NK-92 (cell line): ENCODE measurements around the gene CEP170B.
A peak's percentile ranks its signal among the peaks of the same experiment; 100 is the strongest.
"Not testable (repeated sequence)": the region's sequence is repeated elsewhere in the genome, so short reads cannot be mapped to it uniquely, and the experiment has no call there.

Experiments used
- DNase-seq: peaks from one replicate; lab custom pipeline; 2025; ENCODE audit not compliant: unreplicated experiment; lab: John Stamatoyannopoulos, UW

CEP170B gene

GRCh38 chr14:104865081-104865630, at the start of gene CEP170B:
TSS of gene CEP170B (plus strand) at chr14:104865268. CDS start at chr14:104868451, 3,183 bp downstream.
- DNase-seq: no peak

DNA sequence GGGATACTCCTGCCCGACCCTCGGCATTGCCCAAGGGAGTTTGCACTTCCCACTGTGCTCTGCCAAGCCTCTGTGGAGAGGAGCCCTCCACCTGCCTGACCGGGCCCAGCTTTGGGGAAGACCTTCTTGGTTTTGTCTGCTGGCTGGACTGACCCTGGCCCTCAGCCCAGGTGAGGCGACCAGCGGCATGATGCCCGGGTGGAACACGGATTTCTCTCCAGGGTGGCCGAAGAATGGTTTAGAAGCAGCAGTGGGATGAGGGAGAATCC, 48.5 kb upstream of the CEP170B start:
- no peak for DNase-seq

GRCh38 chr14:104817930-104818713, 46.9 kb upstream of the CEP170B start:
- no peak for DNase-seq

- no peak for DNase-seq
Observed at GRCh38 chr14:104818714-104819161, 46.3 kb upstream of the CEP170B start.

- DNase-seq: no peak
Observed at GRCh38 chr14:104819361-104819781, 45.7 kb upstream of the CEP170B start.

- no peak for DNase-seq
Observed at GRCh38 chr14:104820669-104821228, 44.3 kb upstream of the CEP170B start.

- no peak for DNase-seq
Observed at GRCh38 chr14:104821229-104821945, 43.7 kb upstream of the CEP170B start.

- no peak for DNase-seq
Observed at GRCh38 chr14:104821971-104822608, 43.0 kb upstream of the CEP170B start.

DNA sequence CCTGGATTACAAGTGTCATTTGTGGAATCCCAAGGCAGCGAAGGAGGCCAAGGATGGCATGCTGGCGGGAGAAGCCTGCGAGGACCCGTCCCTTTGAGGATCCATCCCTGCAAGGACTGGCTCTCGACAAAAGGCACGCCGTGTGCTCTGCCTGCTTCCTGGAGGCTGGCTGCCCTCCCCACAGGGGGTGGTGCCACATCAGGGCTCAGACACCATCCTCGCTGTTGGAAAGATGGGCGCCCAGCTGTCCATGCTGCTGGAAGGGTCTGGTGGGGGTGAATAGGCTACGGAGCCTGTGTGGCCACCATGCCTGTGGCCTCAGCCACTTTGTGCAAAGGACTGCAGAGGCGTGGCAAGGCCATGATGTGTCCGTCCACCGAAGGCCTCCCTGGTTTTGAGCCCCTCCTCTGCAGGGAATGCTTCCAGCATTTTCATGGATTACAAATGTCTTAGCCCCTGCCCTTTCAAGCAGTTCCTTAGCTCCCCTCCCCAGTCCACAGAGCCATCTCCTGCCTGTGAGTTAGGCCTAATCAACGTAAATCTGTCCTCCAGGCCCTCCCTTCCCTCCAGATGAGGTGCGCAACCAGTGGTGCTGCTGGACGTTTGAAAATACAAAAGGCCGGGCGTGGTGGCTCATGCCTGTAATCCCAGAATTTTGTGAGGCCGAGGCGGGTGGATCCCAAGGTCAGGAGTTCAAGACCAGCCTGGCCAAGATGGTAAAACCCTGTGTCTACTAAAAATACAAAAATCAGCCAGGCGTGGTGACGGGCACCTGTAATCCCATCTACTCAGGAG, 42.0 kb upstream of the CEP170B start:
- no peak for DNase-seq

DNA sequence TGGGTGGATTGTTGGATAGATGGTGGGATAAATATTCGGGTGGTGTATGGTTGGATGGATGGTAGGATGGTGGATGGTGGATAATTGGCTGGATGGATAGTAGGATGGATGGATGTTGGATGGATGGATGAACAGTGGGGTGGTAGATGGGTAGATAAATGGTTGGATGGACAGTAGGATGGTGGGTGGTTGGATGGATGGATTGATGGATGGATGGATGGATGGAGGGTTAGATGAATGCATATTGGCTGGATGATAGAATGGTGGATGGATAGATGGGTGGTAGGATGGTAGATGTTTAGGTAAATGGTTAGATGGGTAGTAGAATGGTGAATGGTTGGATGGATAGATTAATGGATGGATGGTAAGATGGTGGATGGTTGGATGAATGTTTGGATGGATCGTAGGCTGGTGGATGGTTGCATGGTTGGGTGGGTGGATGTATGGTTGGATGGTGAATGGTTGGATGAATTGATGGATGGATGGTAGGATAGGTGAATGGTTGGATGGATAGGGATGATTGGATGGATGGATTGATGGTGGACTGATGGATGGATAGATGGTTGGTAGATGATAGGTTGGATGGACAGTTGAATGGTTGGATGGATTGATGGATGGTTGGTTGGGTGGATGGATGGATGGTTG, 40.6 kb upstream of the CEP170B start:
- no peak for DNase-seq

DNA sequence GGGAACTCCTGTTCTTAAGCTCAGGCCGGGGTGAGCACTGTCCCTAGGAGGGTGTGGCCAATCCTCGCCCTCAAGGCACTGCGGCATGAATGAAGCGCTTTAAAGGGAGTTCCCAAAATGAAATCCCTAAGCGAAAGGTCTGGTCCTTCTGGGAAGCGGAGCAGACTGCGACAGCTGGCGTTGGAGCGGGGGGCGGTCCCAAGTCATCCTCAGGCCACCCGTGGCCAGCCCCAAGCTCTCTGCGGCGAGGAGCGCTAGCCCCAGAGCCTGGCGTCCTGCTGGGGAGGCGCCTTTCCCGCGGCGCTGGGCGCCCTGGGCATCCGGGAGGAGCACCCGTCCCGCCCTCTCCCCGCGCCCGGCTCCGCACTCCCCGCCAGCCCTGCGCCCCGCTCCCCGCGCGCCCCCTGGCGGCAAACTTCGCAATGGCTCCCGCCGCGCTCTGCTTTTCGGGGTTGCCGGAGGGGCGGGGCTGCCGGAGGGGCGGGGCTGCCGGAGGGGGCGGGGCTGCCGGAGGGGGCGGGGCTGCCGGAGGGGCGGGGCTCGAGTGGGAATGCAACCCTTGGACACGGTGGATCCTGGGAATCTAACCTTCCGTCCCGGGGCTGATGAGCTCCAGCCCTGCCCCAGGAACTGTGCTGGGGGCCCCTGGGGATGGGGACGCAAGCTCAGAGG, 38.7 kb upstream of the CEP170B start:
- peak; percentile 18 for DNase-seq

DNA sequence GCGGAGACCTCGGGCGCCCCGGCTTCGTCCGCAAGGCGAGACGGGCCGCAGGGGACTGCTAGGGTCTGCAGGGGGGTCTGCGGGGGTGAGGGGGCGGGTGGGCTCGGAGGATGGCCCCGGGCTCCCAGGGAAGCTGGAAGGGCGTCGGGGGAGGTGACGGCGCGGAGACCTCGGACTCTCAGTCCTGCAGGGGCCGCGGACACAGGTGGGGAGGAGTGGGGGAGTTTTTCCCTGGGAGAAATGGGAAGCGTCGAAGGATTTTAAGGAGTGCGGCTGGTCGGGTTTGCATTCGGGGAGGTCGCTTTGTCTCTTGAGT, 38.2 kb upstream of the CEP170B start:
- DNase-seq: no peak

DNA sequence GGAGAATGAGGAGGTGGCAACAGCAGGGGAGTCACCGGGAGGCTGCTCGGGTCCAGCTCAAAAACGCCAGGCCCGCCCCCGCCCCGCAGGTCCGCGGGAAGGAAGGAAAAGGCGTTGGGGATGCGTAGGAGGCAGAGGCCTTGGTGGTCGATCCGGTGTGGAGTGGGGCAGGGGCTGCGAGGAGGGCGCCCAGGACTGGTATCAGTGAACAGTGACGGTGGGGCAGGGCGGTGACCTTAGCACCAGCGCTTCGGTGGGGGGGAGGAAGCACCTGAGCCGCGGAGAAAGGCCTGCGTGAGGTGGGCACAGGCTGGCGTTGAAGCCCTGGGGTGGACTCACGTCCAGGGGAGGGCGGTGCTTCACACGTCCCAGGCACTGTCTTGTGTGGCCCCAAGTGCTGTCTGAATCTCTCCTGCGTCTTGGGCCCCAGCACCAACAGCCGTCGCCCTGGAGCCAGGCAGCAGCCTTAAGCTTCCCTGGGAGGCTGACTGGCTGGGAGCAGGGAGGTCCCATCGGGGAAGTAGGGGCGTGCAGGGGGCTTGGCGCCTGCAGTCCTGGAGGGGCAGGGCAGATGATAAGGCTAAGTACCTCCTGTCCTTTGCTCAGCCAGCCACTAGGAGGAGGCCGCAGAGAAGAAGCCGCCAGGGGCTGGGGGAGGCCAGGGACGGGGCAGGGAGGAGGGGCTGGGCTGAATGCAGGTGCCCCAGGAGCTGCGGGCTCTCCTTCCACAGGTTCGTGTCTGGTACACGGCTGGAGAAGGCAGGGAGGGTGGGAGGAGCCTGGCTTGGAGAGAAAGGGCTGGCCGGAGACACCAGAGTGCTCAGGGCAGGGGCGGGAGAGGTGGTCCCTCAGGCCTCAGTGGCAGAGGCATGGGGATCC, 37.7 kb upstream of the CEP170B start:
- DNase-seq: no peak

GRCh38 chr14:104830781-104831180, 34.3 kb upstream of the CEP170B start:
- no peak for DNase-seq

- not testable (repeated sequence) for DNase-seq
Observed at GRCh38 chr14:104836171-104836935, 28.7 kb upstream of the CEP170B start.

DNA sequence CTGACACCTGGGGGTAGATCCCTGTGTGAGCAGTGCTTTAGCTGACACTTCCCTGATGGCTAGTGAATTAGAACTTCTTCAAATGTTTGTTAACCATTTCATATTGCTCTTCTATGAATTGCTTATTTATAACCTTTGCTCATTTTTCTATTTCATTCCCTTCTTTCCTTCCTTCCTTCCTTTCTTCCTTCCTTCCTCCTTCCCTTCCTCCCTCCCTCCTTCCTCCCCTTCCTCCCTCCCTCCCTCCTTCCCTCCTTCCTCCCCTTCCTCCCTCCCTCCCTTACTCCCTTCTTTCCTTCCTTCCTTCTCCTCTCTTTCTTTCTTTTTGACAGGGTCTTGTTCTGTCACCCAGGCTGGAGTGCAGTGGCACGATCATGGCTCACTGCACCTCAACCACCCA, 23.3 kb upstream of the CEP170B start:
- DNase-seq: no peak

DNA sequence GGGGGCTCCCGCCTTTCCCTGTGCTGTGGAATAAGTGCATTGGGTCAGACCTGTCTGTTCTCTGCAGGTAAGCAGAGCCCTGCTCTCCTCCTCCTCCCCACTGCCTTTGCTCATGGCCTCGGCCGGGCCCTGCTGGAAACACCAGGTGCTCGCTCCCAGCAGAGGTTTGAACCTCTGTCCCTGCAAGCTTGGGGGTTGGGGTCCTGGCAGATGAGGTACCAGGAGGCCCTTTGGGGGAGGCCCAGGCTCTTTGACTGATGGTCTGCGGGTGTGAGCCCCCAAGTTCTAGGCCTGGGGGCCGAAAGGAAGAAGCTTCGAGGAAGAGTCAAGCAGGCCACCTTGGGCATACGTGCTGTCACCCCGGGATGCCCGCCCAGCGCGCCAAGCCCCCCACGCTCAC, 22.1 kb upstream of the CEP170B start:
- DNase-seq: no peak
